Activated T-cell treated with anti-CD3 and anti-CD28 coated beads, Interleukin-2, amount 50 U/mL, for 24 hours (primary cell): ENCODE data around the gene TAS2R60.
"Not testable (repeated sequence)": the region's sequence is repeated elsewhere in the genome, so short reads cannot be mapped to it uniquely, and the experiment has no call there.

Source experiments
- DNase-seq: peaks from one replicate; pipeline ENCODE4 v3.0.0-alpha.2; 2020
- H3K27ac Mint-ChIP-seq: 2 replicates; pipeline ENCODE4 v1.8.0; 2020; ENCODE audit warnings: mild to moderate bottlenecking, mixed read lengths
- H3K27me3 Mint-ChIP-seq: 2 replicates; pipeline ENCODE4 v1.8.0; 2020; ENCODE audit warnings: mixed read lengths
- H3K36me3 Mint-ChIP-seq: 2 replicates; pipeline ENCODE4 v1.8.0; 2020; ENCODE audit warnings: low read depth, mixed read lengths
- H3K4me1 Mint-ChIP-seq: 2 replicates; pipeline ENCODE4 v1.8.0; 2020; ENCODE audit warnings: low read depth, mixed read lengths
- H3K4me3 Mint-ChIP-seq: 2 replicates; pipeline ENCODE4 v1.8.0; 2020; ENCODE audit warnings: mild to moderate bottlenecking, moderate library complexity, mixed read lengths
- H3K9me3 Mint-ChIP-seq: 2 replicates; pipeline ENCODE4 v1.8.0; 2020; ENCODE audit warnings: mixed read lengths

Gene TAS2R60

GRCh38 chr7:143462045-143462444 lies 18.8 kb downstream of the TAS2R60 start:
- Mint-ChIP-seq H3K4me3 (no peak overlapping the region), H3K27me3 (no peaks in the 10 kb centered on the region), H3K27ac (no peak overlapping the region), H3K9me3 (no peaks in the 10 kb centered on the region), H3K4me1 (peaks cover 8% of the 10 kb centered on the region), H3K36me3 (no peaks in the 10 kb centered on the region)
- DNase-seq = no peak

GRCh38 chr7:143463556-143463955 lies 20.3 kb downstream of the TAS2R60 start:
- H3K9me3 Mint-ChIP-seq = no peaks in the 10 kb centered on the region
- H3K4me3 Mint-ChIP-seq = no peak overlapping the region
- no peak overlapping the region for H3K27ac Mint-ChIP-seq
- peaks cover 8% of the 10 kb centered on the region for H3K4me1 Mint-ChIP-seq
- H3K27me3 Mint-ChIP-seq = no peaks in the 10 kb centered on the region
- DNase-seq = no peak
- no peaks in the 10 kb centered on the region for H3K36me3 Mint-ChIP-seq

- Mint-ChIP-seq H3K4me1 (peaks cover 8% of the 10 kb centered on the region), H3K36me3 (no peaks in the 10 kb centered on the region), H3K27ac (no peak overlapping the region), H3K4me3 (no peak overlapping the region), H3K9me3 (no peaks in the 10 kb centered on the region), H3K27me3 (no peaks in the 10 kb centered on the region)
- DNase-seq = no peak
Observed at GRCh38 chr7:143463957-143464356, 20.7 kb downstream of the TAS2R60 start.

GRCh38 chr7:143467724-143468123 lies 24.5 kb downstream of the TAS2R60 start:
- Mint-ChIP-seq H3K4me1 (peaks cover 3% of the 10 kb centered on the region), H3K4me3 (no peak overlapping the region), H3K27me3 (no peaks in the 10 kb centered on the region), H3K27ac (no peak overlapping the region), H3K36me3 (no peaks in the 10 kb centered on the region), H3K9me3 (peaks cover 8% of the 10 kb centered on the region)
- DNase-seq = no peak

GRCh38 chr7:143472071-143472689 lies 28.9 kb downstream of the TAS2R60 start:
- H3K27ac Mint-ChIP-seq, H3K9me3 Mint-ChIP-seq, DNase-seq: not testable (repeated sequence)

GRCh38 chr7:143477501-143478150 lies 34.4 kb downstream of the TAS2R60 start, which contains the start of gene TAS2R41:
Gene TAS2R41 (plus strand): TSS chr7:143477873. CDS start chr7:143477873, 0 bp downstream.
- no peak for DNase-seq
- Mint-ChIP-seq H3K36me3 (no peaks in the 10 kb centered on the region), H3K27ac (no peak within 1 kb of the TSS), H3K4me1 (peaks cover 23% of the 10 kb centered on the region), H3K4me3 (no peak within 1 kb of the TSS), H3K9me3 (no peaks in the 10 kb centered on the region), H3K27me3 (no peaks in the 10 kb centered on the region)

More at GRCh38 chr7:143472071-143472689, 28.9 kb downstream of the TAS2R60 start:
- H3K4me1 Mint-ChIP-seq, H3K36me3 Mint-ChIP-seq, H3K4me3 Mint-ChIP-seq, H3K27me3 Mint-ChIP-seq: not testable (repeated sequence)

GRCh38 chr7:143479055-143479766 lies 36.0 kb downstream of the TAS2R60 start:
- no peaks in the 10 kb centered on the region for H3K27me3 Mint-ChIP-seq
- no peaks in the 10 kb centered on the region for H3K9me3 Mint-ChIP-seq
- DNase-seq = no peak
- no peak overlapping the region for H3K27ac Mint-ChIP-seq
- no peak overlapping the region for H3K4me3 Mint-ChIP-seq
- no peaks in the 10 kb centered on the region for H3K36me3 Mint-ChIP-seq
- peaks cover 23% of the 10 kb centered on the region for H3K4me1 Mint-ChIP-seq

- peaks cover 23% of the 10 kb centered on the region for H3K4me1 Mint-ChIP-seq
- H3K27me3 Mint-ChIP-seq = no peaks in the 10 kb centered on the region
- H3K36me3 Mint-ChIP-seq = no peaks in the 10 kb centered on the region
- no peak overlapping the region for H3K27ac Mint-ChIP-seq
- no peaks in the 10 kb centered on the region for H3K9me3 Mint-ChIP-seq
- DNase-seq = no peak
- H3K4me3 Mint-ChIP-seq = no peak overlapping the region
Observed at GRCh38 chr7:143480501-143480900, 37.2 kb downstream of the TAS2R60 start.

GRCh38 chr7:143484119-143484518 lies 40.9 kb downstream of the TAS2R60 start:
- Mint-ChIP-seq H3K4me3 (no peak overlapping the region), H3K9me3 (no peaks in the 10 kb centered on the region), H3K4me1 (peaks cover 18% of the 10 kb centered on the region), H3K36me3 (no peaks in the 10 kb centered on the region), H3K27ac (no peak overlapping the region), H3K27me3 (no peaks in the 10 kb centered on the region)
- DNase-seq = no peak

- Mint-ChIP-seq H3K4me3 (no peak overlapping the region), H3K36me3 (no peaks in the 10 kb centered on the region), H3K4me1 (peaks cover 18% of the 10 kb centered on the region), H3K9me3 (no peaks in the 10 kb centered on the region), H3K27ac (no peak overlapping the region), H3K27me3 (no peaks in the 10 kb centered on the region)
- no peak for DNase-seq
Observed at GRCh38 chr7:143485094-143485493, 41.8 kb downstream of the TAS2R60 start.

GRCh38 chr7:143485500-143485899 lies 42.2 kb downstream of the TAS2R60 start:
- Mint-ChIP-seq H3K9me3 (no peaks in the 10 kb centered on the region), H3K27ac (no peak overlapping the region), H3K27me3 (no peaks in the 10 kb centered on the region), H3K4me3 (no peak overlapping the region), H3K4me1 (peaks cover 15% of the 10 kb centered on the region), H3K36me3 (no peaks in the 10 kb centered on the region)
- DNase-seq = no peak

GRCh38 chr7:143486266-143486665 lies 43.0 kb downstream of the TAS2R60 start:
- H3K9me3 Mint-ChIP-seq, H3K27ac Mint-ChIP-seq, H3K4me3 Mint-ChIP-seq, H3K36me3 Mint-ChIP-seq, H3K27me3 Mint-ChIP-seq, H3K4me1 Mint-ChIP-seq, DNase-seq: not testable (repeated sequence)

- no peaks in the 10 kb centered on the region for H3K27me3 Mint-ChIP-seq
- no peaks in the 10 kb centered on the region for H3K36me3 Mint-ChIP-seq
- H3K4me3 Mint-ChIP-seq = no peak overlapping the region
- H3K9me3 Mint-ChIP-seq = no peaks in the 10 kb centered on the region
- no peak overlapping the region for H3K27ac Mint-ChIP-seq
- peaks cover 5% of the 10 kb centered on the region for H3K4me1 Mint-ChIP-seq
- no peak for DNase-seq
Observed at GRCh38 chr7:143487061-143487460, 43.8 kb downstream of the TAS2R60 start.

GRCh38 chr7:143487566-143487965 lies 44.3 kb downstream of the TAS2R60 start:
- H3K36me3 Mint-ChIP-seq = no peaks in the 10 kb centered on the region
- no peaks in the 10 kb centered on the region for H3K9me3 Mint-ChIP-seq
- no peak for DNase-seq
- H3K27ac Mint-ChIP-seq = no peak overlapping the region
- peaks cover 8% of the 10 kb centered on the region for H3K4me1 Mint-ChIP-seq
- H3K4me3 Mint-ChIP-seq = no peak overlapping the region
- H3K27me3 Mint-ChIP-seq = no peaks in the 10 kb centered on the region

GRCh38 chr7:143490717-143491306 lies 47.6 kb downstream of the TAS2R60 start:
- Mint-ChIP-seq H3K27me3 (no peaks in the 10 kb centered on the region), H3K4me1 (peaks cover 18% of the 10 kb centered on the region), H3K27ac (no peak overlapping the region), H3K36me3 (no peaks in the 10 kb centered on the region), H3K4me3 (no peak overlapping the region), H3K9me3 (no peaks in the 10 kb centered on the region)
- DNase-seq = no peak
